ENCODE measurements around the gene KRT35.

DNA sequence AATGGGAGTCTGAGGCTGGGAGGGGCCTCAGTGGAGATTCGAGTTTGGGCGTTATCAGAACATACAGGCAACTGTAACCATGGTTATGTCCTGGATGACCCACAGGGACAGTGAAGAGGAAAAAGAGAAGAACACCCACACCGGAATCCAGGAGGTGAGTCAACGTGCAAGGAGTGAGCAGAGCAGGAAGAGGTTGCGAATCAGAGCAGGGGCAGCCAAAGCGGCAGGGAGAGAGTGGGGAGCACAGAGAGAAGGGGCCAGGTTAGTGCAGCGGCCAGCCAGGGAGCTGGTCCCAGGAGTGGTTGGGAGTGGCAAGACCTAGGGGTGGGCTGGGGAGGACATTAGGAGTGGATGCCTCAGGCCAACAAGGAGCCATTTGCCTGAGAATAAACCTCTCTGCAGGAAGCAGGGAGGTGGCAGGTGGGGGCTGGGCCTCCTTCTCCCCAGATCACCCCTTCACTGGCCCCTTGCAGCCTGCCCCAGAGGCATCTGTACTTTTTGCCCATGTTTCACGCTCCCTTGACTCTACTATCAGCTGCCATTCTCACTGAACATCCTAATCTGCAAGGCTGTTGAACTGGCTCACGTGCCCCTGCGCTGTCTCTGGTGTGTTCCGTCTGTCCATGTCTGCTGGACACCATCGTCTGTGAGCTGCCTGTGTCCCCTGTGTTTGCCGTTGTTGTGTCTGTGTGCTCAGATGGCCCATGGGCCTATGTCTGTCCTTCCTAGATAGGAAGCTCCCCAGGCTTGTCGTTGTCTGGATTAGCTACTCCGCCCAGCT is 19.4 kb upstream of the KRT35 start:
- TF ChIP-seq, protein P1, sequence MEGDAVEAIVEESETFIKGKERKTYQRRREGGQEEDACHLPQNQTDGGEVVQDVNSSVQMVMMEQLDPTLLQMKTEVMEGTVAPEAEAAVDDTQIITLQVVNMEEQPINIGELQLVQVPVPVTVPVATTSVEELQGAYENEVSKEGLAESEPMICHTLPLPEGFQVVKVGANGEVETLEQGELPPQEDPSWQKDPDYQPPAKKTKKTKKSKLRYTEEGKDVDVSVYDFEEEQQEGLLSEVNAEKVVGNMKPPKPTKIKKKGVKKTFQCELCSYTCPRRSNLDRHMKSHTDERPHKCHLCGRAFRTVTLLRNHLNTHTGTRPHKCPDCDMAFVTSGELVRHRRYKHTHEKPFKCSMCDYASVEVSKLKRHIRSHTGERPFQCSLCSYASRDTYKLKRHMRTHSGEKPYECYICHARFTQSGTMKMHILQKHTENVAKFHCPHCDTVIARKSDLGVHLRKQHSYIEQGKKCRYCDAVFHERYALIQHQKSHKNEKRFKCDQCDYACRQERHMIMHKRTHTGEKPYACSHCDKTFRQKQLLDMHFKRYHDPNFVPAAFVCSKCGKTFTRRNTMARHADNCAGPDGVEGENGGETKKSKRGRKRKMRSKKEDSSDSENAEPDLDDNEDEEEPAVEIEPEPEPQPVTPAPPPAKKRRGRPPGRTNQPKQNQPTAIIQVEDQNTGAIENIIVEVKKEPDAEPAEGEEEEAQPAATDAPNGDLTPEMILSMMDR (IDR thresholded peaks at IDR 0.05), result no peak
- TF ChIP-seq POLR2A (IDR thresholded peaks at IDR 0.05), result no peak
